NT2/D1 (cell line): ENCODE measurements around the gene SHISA6.

ENCODE experiments used
- DNase-seq: peaks from one replicate; pipeline ENCODE4 v3.0.0-alpha.2; 2011; ENCODE audit warnings: low read depth, low spot score
- H3K27me3 ChIP-seq: 2 replicates; pipeline ENCODE4 v1.6.0; 2011; ENCODE audit warnings: mild to moderate bottlenecking; ENCODE audit not compliant: insufficient read length, insufficient read depth
- H3K36me3 ChIP-seq: 2 replicates; pipeline ENCODE4 v1.6.1; 2011; ENCODE audit warnings: mild to moderate bottlenecking, low read length, mixed read lengths; ENCODE audit not compliant: insufficient read depth, insufficient read length
- H3K4me1 ChIP-seq: 2 replicates; pipeline ENCODE4 v1.5.1; 2011; ENCODE audit not compliant: insufficient read depth, insufficient read length
- H3K4me3 ChIP-seq: 2 replicates; pipeline ENCODE4 v1.5.1; 2011; ENCODE audit warnings: low read depth; ENCODE audit not compliant: insufficient read length
- H3K9ac ChIP-seq: 2 replicates; pipeline ENCODE4 v1.6.0; 2011; ENCODE audit warnings: low read depth; ENCODE audit not compliant: insufficient read length
- H3K9me3 ChIP-seq: 2 replicates; pipeline ENCODE4 v1.5.1; 2011; ENCODE audit warnings: mild to moderate bottlenecking, low read length; ENCODE audit not compliant: insufficient read depth
- SUZ12 ChIP-seq: IDR thresholded peaks from 2 replicates; pipeline ENCODE4 v1.6.1; 2011; ENCODE audit not compliant: insufficient read length, insufficient read depth; ENCODE audit errors: extremely low read depth
- YY1 ChIP-seq: IDR thresholded peaks from 2 replicates; pipeline ENCODE4 v1.6.1; 2011; ENCODE audit not compliant: insufficient read length, insufficient read depth
- ZNF274 ChIP-seq: IDR thresholded peaks from 2 replicates; pipeline ENCODE4 v1.6.1; 2011; ENCODE audit warnings: mild to moderate bottlenecking, low read depth, low read length

The SHISA6 gene

DNA sequence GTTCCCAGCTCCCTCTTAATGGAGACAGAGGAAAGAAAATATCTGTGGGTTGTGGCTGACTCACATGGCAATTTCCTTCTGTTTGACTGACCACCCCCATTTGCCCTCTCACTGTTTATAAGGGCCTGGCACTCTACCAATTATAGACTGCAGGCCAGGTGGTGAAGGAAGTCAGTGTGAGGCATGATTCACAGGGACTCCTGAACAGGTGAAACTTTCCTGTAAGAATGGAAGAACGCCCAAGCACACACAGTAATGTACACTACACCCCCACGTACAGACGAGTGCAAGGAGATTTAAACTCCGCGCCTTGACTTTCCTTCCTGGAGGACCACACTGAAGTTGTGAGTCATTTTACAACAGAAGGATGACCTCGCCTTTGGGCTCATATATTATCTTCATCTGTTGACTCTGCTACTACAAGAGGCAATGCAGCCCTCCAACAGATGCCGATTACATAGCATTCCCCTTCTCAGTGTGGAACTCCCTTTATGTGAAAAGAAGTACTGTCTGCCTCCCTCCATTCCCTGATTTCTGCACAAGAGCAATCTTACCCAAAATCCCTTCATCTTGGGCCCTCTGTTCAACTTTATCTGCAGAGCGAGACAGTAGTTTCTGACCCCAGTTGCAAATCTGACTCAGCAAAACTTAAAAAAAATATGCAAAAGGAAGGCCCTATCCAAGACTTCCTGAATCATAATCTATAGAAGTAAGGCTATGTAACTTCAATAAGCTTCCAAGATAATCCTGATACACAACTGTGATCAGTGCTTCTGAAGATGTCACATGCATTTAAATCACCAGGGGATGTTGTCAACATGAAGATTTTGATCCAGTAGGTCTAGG is 163.6 kb downstream of the SHISA6 start:
- no peak for DNase-seq
- Histone ChIP-seq H3K4me1 (no peaks in the 10 kb centered on the region), H3K4me3 (no peak overlapping the region), H3K9ac (no peak overlapping the region), H3K36me3 (no peaks in the 10 kb centered on the region), H3K27me3 (no peaks in the 10 kb centered on the region), H3K9me3 (peaks cover 11% of the 10 kb centered on the region; the same call in 1 of the 2 replicates)
- TF ChIP-seq ZNF274 (no peak), SUZ12 (no peak), YY1 (no peak)

DNA sequence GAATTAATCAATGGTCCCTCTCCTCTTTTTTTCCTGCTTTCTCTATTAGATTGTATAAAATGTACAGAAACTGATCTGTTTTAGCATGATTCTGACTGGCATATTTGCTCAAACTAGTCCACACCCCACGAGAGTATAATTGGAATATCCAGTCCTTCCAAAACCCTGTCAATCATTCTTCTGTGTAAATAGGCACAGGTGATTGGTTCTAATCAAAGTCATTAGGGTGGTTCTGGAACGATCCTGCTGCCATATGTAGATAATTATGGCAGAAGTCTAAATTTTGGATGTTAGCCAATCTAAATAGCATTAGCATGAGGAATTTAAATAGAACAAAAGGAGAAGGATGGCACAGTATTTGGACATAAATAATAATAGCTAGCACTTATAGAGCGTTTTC is 165.7 kb downstream of the SHISA6 start:
- Histone ChIP-seq H3K36me3 (no peaks in the 10 kb centered on the region), H3K4me1 (no peaks in the 10 kb centered on the region), H3K4me3 (no peak overlapping the region), H3K9me3 (peaks cover 9% of the 10 kb centered on the region; the same call in 1 of the 2 replicates), H3K9ac (no peak overlapping the region), H3K27me3 (no peaks in the 10 kb centered on the region)
- no peak for DNase-seq
- no peak for TF ChIP-seq SUZ12
- TF ChIP-seq YY1: no peak
- TF ChIP-seq ZNF274: no peak

GRCh38 chr17:11412654-11413053 is 171.6 kb downstream of the SHISA6 start:
- Histone ChIP-seq H3K4me3 (no peak overlapping the region), H3K4me1 (no peaks in the 10 kb centered on the region), H3K9me3 (no peaks in the 10 kb centered on the region; the same call in 1 of the 2 replicates), H3K27me3 (no peaks in the 10 kb centered on the region), H3K9ac (no peak overlapping the region), H3K36me3 (no peaks in the 10 kb centered on the region)
- TF ChIP-seq YY1 (no peak), SUZ12 (no peak), ZNF274 (no peak)
- DNase-seq: no peak

DNA sequence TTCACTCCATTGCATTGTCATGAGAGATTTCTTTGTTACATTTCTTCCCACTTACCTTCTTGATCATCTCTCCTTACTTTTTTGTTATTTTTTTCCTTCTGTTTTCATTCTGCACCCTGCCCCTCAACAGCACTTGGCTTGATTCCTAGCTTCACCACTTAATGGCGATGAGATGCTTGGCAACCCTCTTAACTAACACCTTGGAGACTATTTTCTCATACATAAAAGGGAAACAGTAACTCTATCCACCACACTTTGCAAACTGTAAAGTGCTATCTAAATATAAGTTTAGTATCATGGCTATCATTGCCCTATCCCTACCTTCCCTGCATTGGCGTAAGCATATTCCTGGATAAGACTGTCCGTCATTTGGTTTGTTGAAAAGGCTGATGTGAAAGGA is 177.3 kb downstream of the SHISA6 start:
- no peak for TF ChIP-seq YY1
- TF ChIP-seq ZNF274: no peak
- TF ChIP-seq SUZ12: no peak
- no peak for DNase-seq
- H3K9ac ChIP-seq: no peak overlapping the region
- H3K9me3 ChIP-seq: no peaks in the 10 kb centered on the region; the same call in 1 of the 2 replicates
- no peak overlapping the region for H3K4me3 ChIP-seq
- H3K4me1 ChIP-seq: no peaks in the 10 kb centered on the region
- H3K36me3 ChIP-seq: no peaks in the 10 kb centered on the region
- H3K27me3 ChIP-seq: no peaks in the 10 kb centered on the region

DNA sequence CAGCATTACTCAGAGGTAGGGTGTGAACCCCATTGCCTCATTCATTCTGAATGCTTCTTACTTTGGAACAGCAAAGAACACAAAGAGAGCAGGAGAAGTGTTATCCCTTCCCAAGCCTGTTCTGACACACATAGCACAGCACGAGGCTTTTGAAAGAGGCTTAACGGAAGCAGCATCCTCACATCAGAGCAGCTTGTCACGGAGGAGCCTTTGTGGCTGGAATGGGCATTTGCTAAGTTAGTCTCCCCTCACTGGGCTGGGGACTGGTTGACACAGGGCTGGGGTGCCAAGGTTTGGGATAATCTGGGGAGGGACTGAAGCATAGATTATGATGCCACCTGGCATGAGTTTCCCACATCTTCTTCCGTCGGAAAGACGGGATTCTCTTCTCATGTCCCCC is 189.7 kb downstream of the SHISA6 start:
- DNase-seq: no peak
- H3K9me3 ChIP-seq: no peaks in the 10 kb centered on the region
- TF ChIP-seq ZNF274: no peak
- TF ChIP-seq YY1: no peak
- TF ChIP-seq SUZ12: no peak
- no peaks in the 10 kb centered on the region for H3K27me3 ChIP-seq
- H3K4me1 ChIP-seq: no peaks in the 10 kb centered on the region
- no peak overlapping the region for H3K4me3 ChIP-seq
- H3K36me3 ChIP-seq: no peaks in the 10 kb centered on the region
- no peak overlapping the region for H3K9ac ChIP-seq

DNA sequence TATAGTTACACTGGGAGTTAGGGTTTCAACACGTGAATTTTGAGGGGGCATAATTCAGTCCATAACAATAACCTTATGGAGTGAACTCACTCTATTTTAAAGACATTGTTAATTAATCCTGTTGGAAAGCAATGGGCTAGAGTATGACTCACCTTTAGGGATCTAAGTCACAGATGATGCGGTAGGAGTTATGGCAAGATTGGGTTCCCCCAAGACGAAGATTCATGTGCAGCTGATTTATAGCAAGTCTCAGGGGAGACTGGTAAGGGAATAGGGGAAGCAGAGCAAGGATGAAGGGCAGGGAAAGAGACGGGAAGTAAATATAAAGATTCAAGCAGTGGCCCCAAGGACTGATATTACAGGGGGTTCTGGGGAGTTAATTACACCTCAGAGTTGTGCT is 197.7 kb downstream of the SHISA6 start:
- DNase-seq: no peak
- Histone ChIP-seq H3K9me3 (no peaks in the 10 kb centered on the region), H3K4me1 (no peaks in the 10 kb centered on the region), H3K9ac (no peak overlapping the region), H3K27me3 (no peaks in the 10 kb centered on the region), H3K36me3 (no peaks in the 10 kb centered on the region), H3K4me3 (no peak overlapping the region)
- TF ChIP-seq ZNF274 (no peak), SUZ12 (no peak), YY1 (no peak)

- Histone ChIP-seq H3K4me1 (no peaks in the 10 kb centered on the region), H3K4me3 (no peak overlapping the region), H3K27me3 (no peaks in the 10 kb centered on the region), H3K36me3 (no peaks in the 10 kb centered on the region), H3K9ac (no peak overlapping the region), H3K9me3 (no peaks in the 10 kb centered on the region)
- TF ChIP-seq SUZ12: no peak
- no peak for TF ChIP-seq YY1
- no peak for TF ChIP-seq ZNF274
- no peak for DNase-seq
Observed at GRCh38 chr17:11441004-11441403, 200.0 kb downstream of the SHISA6 start.
